ENCODE data around the gene PLEKHG2. TPM values are rescaled to one million over a fixed set of nuclear protein-coding genes. Genes with fewer than 3 reads are reported as not detected.

PLEKHG2 gene
- total and polyA plus RNA-seq, 11 donors = 8.9 to 38.5 (median 13.3) TPM

DNA sequence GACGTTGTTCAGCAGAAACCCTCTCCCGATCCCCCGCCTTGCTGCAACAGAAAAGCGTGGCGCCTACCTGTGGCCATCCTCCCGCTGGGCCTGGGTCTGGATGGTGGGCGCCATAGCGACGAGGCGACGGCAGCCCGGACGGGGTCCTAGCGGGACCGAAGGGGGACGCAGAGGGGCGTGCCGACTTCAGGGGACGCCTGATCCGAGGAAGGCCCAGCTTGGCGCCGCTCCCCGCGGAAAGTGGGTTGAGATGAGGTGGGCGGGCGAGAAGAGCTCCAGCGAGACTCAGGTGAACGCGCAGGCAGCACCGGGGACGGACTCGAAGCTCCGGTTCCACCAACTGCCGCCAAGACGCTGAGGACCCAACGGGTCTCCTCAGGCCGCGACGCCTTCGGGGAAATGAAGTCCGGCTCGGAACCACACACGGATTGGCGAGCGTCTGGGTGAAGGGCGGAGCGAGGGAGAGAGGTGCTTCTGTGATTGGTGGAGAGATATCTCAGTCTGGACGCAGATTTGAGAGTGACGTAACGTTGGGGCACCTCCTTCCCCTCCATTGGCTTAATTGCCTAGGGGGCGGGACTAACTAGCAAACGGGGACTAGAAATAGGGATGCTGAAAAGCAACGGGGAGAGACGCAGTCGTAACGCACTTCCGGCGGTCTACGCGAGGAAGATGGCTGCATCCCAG, 21.6 kb upstream of the PLEKHG2 start, which contains the start of the genes MED29 and PAF1:
TSS of gene MED29 (plus strand) at position 628 of the 687 bp plus-strand sequence. CDS start at position 673, 45 bp downstream.
TSS of gene PAF1 (minus strand) at position 356 of the 687 bp plus-strand sequence. CDS start at position 114, 242 bp downstream.
- Histone ChIP-seq H3K27me3 (no peaks in the 10 kb centered on the region), H3K36me3 (peaks cover 3 to 69% (median 60%) of the 10 kb centered on the region in 9 donors), H3K4me1 (peaks cover 3 to 25% (median 19%) of the 10 kb centered on the region in 12 donors), H3K9me3 (no peaks in the 10 kb centered on the region), H3K4me3 (peak within 1 kb of the TSS; percentile 74 to 99 (median 94)), H3K27ac (peak within 1 kb of the TSS; percentile 94 to 100 (median 98))
- intact Hi-C loops (cut with DNase I) = loop anchor here in 7 of 10 donors (1.0 to 10.0 kb wide), 8 partner anchors 21 to 144 kb away; partner anchors contain the start of genes SAMD4B (in 4 of the 7), EID2B (in 3 of the 7), SUPT5H (in 2 of the 7) and PLEKHG2 (in 1 of the 7)
- TF ChIP-seq, protein P1, sequence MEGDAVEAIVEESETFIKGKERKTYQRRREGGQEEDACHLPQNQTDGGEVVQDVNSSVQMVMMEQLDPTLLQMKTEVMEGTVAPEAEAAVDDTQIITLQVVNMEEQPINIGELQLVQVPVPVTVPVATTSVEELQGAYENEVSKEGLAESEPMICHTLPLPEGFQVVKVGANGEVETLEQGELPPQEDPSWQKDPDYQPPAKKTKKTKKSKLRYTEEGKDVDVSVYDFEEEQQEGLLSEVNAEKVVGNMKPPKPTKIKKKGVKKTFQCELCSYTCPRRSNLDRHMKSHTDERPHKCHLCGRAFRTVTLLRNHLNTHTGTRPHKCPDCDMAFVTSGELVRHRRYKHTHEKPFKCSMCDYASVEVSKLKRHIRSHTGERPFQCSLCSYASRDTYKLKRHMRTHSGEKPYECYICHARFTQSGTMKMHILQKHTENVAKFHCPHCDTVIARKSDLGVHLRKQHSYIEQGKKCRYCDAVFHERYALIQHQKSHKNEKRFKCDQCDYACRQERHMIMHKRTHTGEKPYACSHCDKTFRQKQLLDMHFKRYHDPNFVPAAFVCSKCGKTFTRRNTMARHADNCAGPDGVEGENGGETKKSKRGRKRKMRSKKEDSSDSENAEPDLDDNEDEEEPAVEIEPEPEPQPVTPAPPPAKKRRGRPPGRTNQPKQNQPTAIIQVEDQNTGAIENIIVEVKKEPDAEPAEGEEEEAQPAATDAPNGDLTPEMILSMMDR (IDR thresholded peaks at IDR 0.05) = peak in 1 of 12 donors; percentile 26
- peak; percentile 49 to 89 for TF ChIP-seq POLR2A (IDR thresholded peaks at IDR 0.05)
- peak; percentile 97 to 99 (median 98) for DNase-seq
- WGBS, 4 donors = 0 to 1% (median 0%) methylated on average over 42 to 60 of the region's 60 CpGs
- peak; percentile 95 to 99 (median 96) for ATAC-seq

DNA sequence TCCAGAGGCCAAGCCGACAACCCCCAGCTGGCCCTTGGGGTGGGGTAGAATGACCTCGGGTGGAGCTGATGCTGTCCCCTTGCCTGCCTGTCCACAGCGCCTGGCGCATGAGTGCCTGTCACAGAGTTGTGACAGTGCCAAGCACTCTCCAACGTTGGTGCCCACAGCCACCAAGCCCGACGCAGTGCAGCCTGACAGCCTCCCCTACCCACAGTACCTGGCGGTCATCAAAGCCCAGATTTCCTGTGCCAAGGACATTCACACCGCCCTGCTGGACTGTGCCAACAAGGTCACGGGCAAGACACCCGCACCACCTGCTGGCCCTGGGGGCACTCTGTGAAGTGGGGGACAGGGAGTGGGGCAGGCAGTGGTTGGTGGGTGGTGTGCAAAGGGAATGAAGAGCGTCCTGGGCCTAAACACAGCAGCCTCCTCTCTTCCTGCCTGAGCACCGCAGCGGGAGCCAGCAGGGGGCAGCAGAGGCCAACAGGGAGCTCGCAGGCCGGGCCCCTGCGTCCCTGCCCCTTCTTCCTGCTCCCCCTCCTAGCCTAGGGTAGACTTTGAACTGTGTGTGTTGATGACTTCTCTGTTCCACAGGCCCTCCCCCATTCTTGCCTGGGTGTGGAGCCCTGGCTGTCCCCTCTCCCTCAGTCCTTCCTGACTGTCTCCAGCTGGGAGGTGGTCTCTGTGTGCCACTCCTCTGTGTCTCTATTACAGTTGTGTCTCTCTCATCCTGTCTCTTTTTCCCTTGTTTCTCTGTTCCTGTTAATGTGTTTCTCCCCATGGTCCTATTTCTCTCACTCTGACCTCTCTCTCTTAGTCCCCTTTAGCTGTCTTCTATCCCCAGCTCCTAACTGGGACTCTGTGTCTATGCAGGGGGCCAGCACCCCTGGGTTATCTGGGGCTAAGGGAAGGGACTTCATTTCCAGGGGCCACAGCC, 14.8 kb upstream of the PLEKHG2 start:
- no peaks in the 10 kb centered on the region for H3K9me3 ChIP-seq
- no peaks in the 10 kb centered on the region for H3K27me3 ChIP-seq
- peak overlapping the region; percentile 11 to 100 (median 79) for H3K27ac ChIP-seq
- H3K4me1 ChIP-seq = peaks cover 6 to 56% (median 25%) of the 10 kb centered on the region in 12 donors
- intact Hi-C loops (cut with DNase I) = loop anchor here (1.0 to 10.0 kb wide), 9 partner anchors 13 to 137 kb away; partner anchors contain the start of genes EID2B (in 4 of the 10), PLEKHG2 (in 3 of the 10), SUPT5H (in 2 of the 10) and SAMD4B (in 1 of the 10)
- DNase-seq (peak; percentile 89 to 96 (median 90)), ATAC-seq (peak; percentile 70 to 85 (median 80))
- peak in 1 of 2 donors; percentile 17 for TF ChIP-seq POLR2A (IDR thresholded peaks at IDR 0.05)
- TF ChIP-seq, protein P1 (IDR thresholded peaks at IDR 0.05) = peak; percentile 95 to 100 (median 98)
- WGBS, 4 donors = 13 to 27% (median 20%) methylated on average over 14 to 17 of the region's 17 CpGs
- peak overlapping the region in 3 of 12 donors; percentile 2 to 44 (median 20) for H3K4me3 ChIP-seq
- peaks cover 0 to 46% (median 28%) of the 10 kb centered on the region in 9 donors for H3K36me3 ChIP-seq

DNA sequence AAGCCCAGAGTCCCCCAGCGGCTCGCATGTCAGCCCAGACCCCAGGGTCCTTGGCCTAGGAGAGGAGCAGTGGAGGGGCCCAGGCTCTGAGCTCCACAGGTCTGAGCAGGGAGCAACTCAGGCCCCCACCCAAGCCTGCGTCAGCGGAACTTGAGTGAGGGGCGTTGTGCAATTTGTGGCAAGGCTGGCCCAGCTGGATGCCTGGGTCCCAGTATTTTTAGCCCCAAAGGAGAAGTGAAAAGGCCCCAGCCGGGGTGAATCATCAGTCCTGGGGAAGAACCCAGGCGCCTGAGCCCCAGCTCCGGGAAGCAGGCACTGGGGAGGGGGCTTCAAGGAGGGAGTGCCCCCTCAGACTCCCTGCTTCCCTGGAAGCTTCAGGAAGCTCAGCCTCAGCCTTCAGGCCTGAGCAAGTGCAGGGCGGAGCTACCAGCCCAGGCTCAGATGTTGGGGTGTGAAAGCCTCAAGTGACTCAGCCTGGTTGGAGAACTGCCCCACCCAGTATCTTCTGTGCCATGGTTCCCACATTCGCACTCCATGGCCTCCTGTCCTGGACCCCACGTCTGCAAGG, 14.1 kb upstream of the PLEKHG2 start:
- 74 to 87% (median 86%) methylated on average over 10 to 11 of the region's 11 CpGs for WGBS, 4 donors
- H3K4me3 ChIP-seq = peak overlapping the region in 3 of 12 donors; percentile 2 to 44 (median 20)
- intact Hi-C loops (cut with DNase I) = loop anchor here in 5 of 10 donors (1.0 to 10.0 kb wide), 5 partner anchors 13 to 136 kb away; partner anchors contain the start of genes EID2B (in 3 of the 5), SUPT5H (in 2 of the 5) and SAMD4B (in 1 of the 5)
- DNase-seq = peak; percentile 69 to 88 (median 84)
- H3K9me3 ChIP-seq = no peaks in the 10 kb centered on the region
- no peaks in the 10 kb centered on the region for H3K27me3 ChIP-seq
- peaks cover 0 to 42% (median 26%) of the 10 kb centered on the region in 9 donors for H3K36me3 ChIP-seq
- H3K4me1 ChIP-seq = peaks cover 6 to 56% (median 25%) of the 10 kb centered on the region in 12 donors
- H3K27ac ChIP-seq = peak overlapping the region; percentile 11 to 100 (median 79)
- TF ChIP-seq, protein P1 (IDR thresholded peaks at IDR 0.05) = no peak
- no peak for TF ChIP-seq POLR2A (IDR thresholded peaks at IDR 0.05)
- peak in 3 of 4 donors; percentile 18 to 35 (median 22) for ATAC-seq
